GM19193 (cell line): ENCODE results near the gene FPR3.

Experiments used
- POLR2A ChIP-seq: IDR thresholded peaks from 4 replicates; pipeline ENCODE4 v1.6.1; 2011; ENCODE audit not compliant: insufficient read depth, insufficient read length; ENCODE audit errors: extremely low read depth

The FPR3 gene

DNA sequence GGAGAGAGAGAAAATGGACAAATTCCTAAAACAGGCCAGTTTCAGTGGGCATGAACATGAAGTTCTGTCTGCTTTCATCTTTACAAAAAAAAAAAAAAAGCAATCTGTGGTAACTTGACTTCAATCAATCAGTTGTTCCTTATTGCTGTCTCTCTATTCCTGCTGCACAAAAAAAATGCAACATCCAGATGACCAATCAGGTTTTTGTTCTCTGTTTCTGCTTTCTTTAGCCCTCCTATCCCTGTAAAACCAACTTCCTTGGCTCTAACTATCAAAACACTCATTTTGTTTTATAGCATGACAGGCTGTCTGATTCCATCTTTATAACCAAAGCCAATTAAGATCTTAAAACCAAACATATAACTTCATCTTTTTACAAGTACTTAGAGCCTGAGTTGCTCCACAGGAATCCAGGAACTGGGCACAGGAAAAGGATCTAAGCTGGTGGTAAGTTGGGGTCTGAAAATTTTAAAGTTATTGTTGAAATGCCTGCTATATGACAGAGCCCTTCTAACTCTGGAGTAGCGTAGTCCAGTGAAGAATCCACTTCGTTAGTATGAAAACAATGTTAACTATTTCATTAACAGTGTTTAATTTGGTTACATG lies at the start of gene FPR3:
Gene FPR3 (plus strand): TSS at position 273 of the 606 bp plus-strand sequence. CDS start 28,592 bp downstream, outside the sequence.
- TF ChIP-seq POLR2A, result no peak

DNA sequence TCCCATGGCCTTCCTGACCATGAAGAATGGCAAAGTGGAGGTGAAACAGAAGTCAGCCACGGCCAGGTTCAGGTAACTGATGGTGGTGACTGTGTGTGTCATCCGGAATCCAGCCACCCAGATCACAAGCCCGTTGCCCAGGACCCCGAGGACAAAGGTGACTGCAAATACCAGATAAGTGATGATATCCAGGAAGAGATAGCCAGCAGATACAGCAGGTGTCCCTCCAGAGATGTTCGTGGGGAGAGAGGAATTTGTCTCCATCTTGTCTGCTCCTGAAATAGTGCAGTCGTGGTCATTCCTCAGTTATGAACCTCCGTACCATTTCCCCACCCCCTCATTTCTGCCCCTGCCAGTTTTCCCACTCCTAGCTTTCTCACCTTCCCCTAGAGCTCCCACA lies 48.2 kb upstream of the FPR3 start:
- no peak for TF ChIP-seq POLR2A

DNA sequence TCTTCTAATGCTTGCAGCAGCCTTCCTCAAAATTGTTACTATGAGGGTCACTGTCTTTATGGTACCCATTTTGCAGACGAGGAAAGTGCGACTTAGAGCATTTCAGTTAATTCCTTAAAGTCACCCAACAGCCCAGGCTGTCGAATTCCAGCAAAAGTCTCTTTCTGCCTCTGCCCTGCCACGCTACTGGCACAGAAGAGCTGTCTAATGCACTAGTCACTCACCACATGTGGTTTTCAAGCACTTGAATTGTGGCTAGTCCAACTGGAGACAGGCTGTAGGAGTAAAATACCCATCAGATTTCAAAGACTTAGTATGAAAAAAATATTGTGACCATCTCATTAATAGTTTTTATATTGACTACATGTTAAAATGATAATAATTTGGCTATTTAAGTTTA lies 45.0 kb upstream of the FPR3 start:
- TF ChIP-seq POLR2A, result no peak

GRCh38 chr19:51750400-51751094 lies 44.4 kb upstream of the FPR3 start:
- TF ChIP-seq POLR2A, result no peak

DNA sequence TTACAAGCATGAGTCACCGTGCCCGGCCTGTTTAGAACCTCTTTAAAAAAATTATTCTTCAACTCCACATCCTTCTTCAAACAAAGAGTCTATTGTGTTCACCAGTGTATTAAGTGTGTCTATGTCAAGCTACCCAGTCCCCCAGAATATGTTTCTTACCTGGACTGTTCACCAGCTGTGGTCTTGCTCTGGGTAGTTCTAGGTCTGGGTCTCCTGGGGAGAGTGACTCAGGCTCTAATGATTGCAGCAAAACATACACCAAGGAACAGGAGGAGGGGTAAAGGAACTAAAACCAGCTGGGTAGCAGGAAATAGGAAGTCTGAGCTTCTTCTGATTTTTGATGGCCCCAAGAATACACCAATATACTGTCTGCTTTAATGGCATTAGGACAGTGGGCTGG lies 43.3 kb upstream of the FPR3 start, which contains the start of gene FPR1:
Gene FPR1 (minus strand): TSS at position 224 of the 400 bp plus-strand sequence. CDS start 4,884 bp downstream, outside the sequence.
- no peak for TF ChIP-seq POLR2A

- TF ChIP-seq POLR2A, result no peak
Observed at GRCh38 chr19:51754109-51754508, 40.8 kb upstream of the FPR3 start.

DNA sequence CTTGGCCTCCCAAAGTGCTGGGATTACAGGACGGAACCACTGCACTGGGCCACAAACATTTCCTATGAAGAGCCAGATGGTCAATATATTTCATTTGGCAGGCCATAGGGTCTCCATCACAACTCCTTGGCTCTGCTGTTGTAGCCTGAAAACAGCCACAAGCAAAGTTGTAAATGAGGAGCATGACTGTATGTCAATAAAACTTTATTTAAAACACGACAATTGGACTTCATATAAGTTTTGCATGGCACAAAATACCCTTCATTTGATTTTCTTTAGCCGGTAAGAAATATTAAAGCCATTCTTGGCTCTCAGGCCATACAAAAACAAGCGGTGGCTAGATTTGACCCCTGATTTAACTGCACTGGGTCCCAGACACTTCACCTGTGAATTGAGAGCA lies 40.2 kb upstream of the FPR3 start:
- TF ChIP-seq POLR2A, result no peak

GRCh38 chr19:51755571-51755970 lies 39.4 kb upstream of the FPR3 start:
- TF ChIP-seq POLR2A, result no peak

GRCh38 chr19:51760697-51761356 lies 34.1 kb upstream of the FPR3 start, which contains the start of gene FPR2:
Gene FPR2 (plus strand): TSS chr19:51761180. CDS start chr19:51768659, 7,479 bp downstream.
- no peak for TF ChIP-seq POLR2A

GRCh38 chr19:51761696-51762095 lies 33.3 kb upstream of the FPR3 start:
- TF ChIP-seq POLR2A, result no peak

- no peak for TF ChIP-seq POLR2A
Observed at GRCh38 chr19:51765086-51765485, 29.9 kb upstream of the FPR3 start.

DNA sequence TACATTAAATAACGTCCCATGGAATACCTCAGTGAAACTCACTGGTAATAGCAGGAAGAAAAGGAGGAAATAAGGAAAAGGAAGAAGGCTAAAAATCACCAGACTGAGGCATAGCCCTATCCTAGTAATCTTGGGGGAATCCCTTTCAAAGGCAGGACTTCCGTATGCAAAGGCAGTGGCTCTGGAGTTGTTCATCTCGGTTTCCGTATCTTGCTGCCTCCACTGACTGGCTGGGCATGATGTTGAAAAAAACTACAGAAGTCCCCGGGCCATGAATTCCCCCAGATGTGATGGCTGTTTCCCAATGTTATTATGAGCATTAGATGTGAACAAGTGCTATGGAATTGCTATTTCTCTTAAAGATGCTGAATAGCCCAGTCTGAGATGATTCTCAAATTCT lies 28.5 kb upstream of the FPR3 start:
- TF ChIP-seq POLR2A, result no peak

DNA sequence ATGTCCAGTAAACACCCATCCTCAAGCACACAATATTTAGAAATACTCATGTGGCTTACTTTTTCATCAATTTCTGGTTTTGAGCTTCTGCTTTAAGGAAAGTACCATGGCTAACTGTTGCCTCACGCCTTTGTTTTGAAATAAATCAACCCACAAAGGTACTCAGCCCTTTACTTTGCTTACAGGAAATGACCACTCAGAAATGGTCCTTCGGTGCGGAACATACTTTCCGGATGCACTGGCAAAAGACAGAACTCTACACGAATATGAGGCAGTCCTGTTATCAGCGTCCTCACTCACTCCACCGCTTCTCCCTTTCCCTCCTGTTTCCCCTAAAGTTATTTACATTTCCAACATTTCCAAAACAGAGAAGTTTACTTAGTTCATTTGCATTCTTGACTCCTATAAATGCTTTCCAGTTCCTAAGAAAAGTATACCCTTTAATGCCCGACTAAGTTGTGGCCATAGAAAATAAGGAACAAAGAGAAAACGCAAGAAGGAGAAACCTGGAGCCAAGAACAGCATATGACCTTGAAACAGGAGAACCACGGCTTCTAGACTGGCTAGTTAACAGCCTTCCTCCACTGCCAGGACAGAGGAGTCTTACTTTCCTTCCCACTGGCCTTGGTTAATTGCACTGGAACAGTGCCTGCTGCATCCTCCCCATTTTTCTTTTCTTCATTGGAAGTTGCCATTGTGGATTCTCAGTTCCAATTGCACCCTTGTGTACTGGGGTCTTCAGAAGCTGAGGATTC lies 23.4 kb upstream of the FPR3 start:
- no peak for TF ChIP-seq POLR2A

DNA sequence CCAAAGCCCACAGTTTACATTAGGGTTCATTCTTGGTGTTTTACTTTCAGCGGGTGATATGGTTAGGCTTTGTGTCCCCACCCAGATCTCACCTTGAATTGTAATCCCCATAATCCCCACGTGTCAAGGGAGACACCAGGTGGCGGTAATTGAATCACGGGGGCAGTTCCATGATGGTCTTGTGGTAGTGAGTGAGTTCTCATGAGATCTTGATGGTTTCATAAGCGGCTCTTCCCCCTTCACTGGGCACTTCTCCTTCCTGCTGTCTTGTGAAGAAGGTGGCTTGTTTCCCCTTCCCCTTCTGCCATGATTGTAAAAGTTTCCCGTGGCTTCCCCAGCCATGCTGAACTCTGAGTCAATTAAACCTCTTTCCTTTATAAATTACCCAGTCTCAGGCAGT lies 22.0 kb upstream of the FPR3 start:
- no peak for TF ChIP-seq POLR2A
